ENCODE results near the gene SNCA. TPM values are rescaled to one million over a fixed set of nuclear protein-coding genes. Genes with fewer than 3 reads are reported as not detected.

Gene SNCA
- total RNA-seq, 1 donor from 2014 or later, result 15.2 TPM

GRCh38 chr4:89823416-89823815 lies 13.5 kb downstream of the SNCA start:
- Mint-ChIP-seq H3K27ac (ENCODE audit: unreplicated experiment) (no peak overlapping the region), H3K9me3 (ENCODE audit: unreplicated experiment) (no peaks in the 10 kb centered on the region), H3K4me1 (ENCODE audit: low read depth, unreplicated experiment) (peaks cover 2% of the 10 kb centered on the region), H3K36me3 (ENCODE audit: unreplicated experiment) (no peaks in the 10 kb centered on the region), H3K4me3 (ENCODE audit: unreplicated experiment) (no peak overlapping the region), H3K27me3 (ENCODE audit: unreplicated experiment) (no peaks in the 10 kb centered on the region)
- TF ChIP-seq CTCF (IDR thresholded peaks at IDR 0.05; ENCODE audit: partially characterized antibody, unreplicated experiment), result no peak
- DNase-seq, result no peak

- no peak for DNase-seq
- no peaks in the 10 kb centered on the region for H3K9me3 Mint-ChIP-seq (ENCODE audit: unreplicated experiment)
- H3K4me3 Mint-ChIP-seq (ENCODE audit: unreplicated experiment), result no peak overlapping the region
- TF ChIP-seq CTCF (IDR thresholded peaks at IDR 0.05; ENCODE audit: partially characterized antibody, unreplicated experiment), result no peak
- H3K27me3 Mint-ChIP-seq (ENCODE audit: unreplicated experiment), result no peaks in the 10 kb centered on the region
- no peak overlapping the region for H3K27ac Mint-ChIP-seq (ENCODE audit: unreplicated experiment)
- H3K36me3 Mint-ChIP-seq (ENCODE audit: unreplicated experiment), result no peaks in the 10 kb centered on the region
- H3K4me1 Mint-ChIP-seq (ENCODE audit: low read depth, unreplicated experiment), result peaks cover 3% of the 10 kb centered on the region
Measured at GRCh38 chr4:89821612-89822011, 15.3 kb downstream of the SNCA start.

GRCh38 chr4:89820010-89820409 lies 17.0 kb downstream of the SNCA start:
- Mint-ChIP-seq H3K4me3 (ENCODE audit: unreplicated experiment) (no peak overlapping the region), H3K27ac (ENCODE audit: unreplicated experiment) (no peak overlapping the region), H3K36me3 (ENCODE audit: unreplicated experiment) (no peaks in the 10 kb centered on the region), H3K27me3 (ENCODE audit: unreplicated experiment) (no peaks in the 10 kb centered on the region), H3K9me3 (ENCODE audit: unreplicated experiment) (no peaks in the 10 kb centered on the region), H3K4me1 (ENCODE audit: low read depth, unreplicated experiment) (peaks cover 1% of the 10 kb centered on the region)
- no peak for DNase-seq
- TF ChIP-seq CTCF (IDR thresholded peaks at IDR 0.05; ENCODE audit: partially characterized antibody, unreplicated experiment), result no peak

- H3K36me3 Mint-ChIP-seq (ENCODE audit: unreplicated experiment), result no peaks in the 10 kb centered on the region
- H3K4me1 Mint-ChIP-seq (ENCODE audit: low read depth, unreplicated experiment), result peaks cover 1% of the 10 kb centered on the region
- no peaks in the 10 kb centered on the region for H3K9me3 Mint-ChIP-seq (ENCODE audit: unreplicated experiment)
- peaks cover 1% of the 10 kb centered on the region for H3K27me3 Mint-ChIP-seq (ENCODE audit: unreplicated experiment)
- no peak overlapping the region for H3K27ac Mint-ChIP-seq (ENCODE audit: unreplicated experiment)
- no peak for DNase-seq
- TF ChIP-seq CTCF (IDR thresholded peaks at IDR 0.05; ENCODE audit: partially characterized antibody, unreplicated experiment), result no peak
- no peak overlapping the region for H3K4me3 Mint-ChIP-seq (ENCODE audit: unreplicated experiment)
Measured at GRCh38 chr4:89814362-89814761, 22.6 kb downstream of the SNCA start.

GRCh38 chr4:89813197-89813596 lies 23.8 kb downstream of the SNCA start:
- no peaks in the 10 kb centered on the region for H3K36me3 Mint-ChIP-seq (ENCODE audit: unreplicated experiment)
- DNase-seq, result no peak
- no peaks in the 10 kb centered on the region for H3K9me3 Mint-ChIP-seq (ENCODE audit: unreplicated experiment)
- peaks cover 1% of the 10 kb centered on the region for H3K4me1 Mint-ChIP-seq (ENCODE audit: low read depth, unreplicated experiment)
- TF ChIP-seq CTCF (IDR thresholded peaks at IDR 0.05; ENCODE audit: partially characterized antibody, unreplicated experiment), result no peak
- H3K27me3 Mint-ChIP-seq (ENCODE audit: unreplicated experiment), result peaks cover 1% of the 10 kb centered on the region
- H3K27ac Mint-ChIP-seq (ENCODE audit: unreplicated experiment), result no peak overlapping the region
- H3K4me3 Mint-ChIP-seq (ENCODE audit: unreplicated experiment), result no peak overlapping the region
